HG03097 (cell line): ENCODE results near the gene OSGIN1.

ENCODE experiments used
- ATAC-seq: cut with Tn5 transposase; IDR thresholded peaks from one replicate; pipeline ENCODE4 v1.9.1; 2021; ENCODE audit not compliant: unreplicated experiment, low FRiP score

OSGIN1 gene

DNA sequence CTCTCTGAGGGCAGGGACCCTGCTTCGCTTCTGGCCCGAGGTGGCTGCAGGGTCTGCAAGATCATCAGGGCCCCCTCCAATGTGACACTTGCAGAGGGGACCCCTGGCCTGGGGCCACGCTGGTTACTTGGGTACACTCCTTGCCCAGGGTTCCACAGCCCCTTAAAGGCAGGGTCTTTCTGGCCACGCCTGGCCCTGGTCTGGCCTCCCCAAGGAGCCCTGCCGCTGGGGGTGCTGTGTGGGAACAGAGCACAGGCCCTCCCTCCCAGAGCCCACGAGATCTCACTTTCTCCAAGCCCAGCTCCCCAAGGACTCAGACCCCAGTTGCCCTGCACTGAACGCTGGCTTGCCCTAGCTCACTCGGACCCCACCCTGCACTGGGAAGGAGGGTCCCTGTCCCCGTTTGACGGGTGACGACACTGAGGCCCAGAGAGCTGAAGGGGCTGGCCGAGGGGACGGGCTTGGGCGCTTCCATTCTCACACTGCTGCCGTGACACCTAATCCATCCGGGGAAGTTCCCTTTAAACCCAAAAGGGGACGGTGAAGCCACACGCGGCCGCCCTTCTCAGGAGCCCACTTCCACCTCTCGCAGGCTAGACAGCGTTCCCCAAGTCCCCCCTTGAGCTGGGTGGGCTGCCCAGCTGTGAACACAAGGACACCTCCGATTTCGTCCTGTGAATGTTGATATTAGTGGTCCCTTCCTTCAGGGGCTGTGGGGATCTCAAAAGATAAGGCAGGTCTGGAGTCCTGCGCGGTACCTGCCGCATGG, 26.9 kb upstream of the OSGIN1 start:
- ATAC-seq, result no peak

DNA sequence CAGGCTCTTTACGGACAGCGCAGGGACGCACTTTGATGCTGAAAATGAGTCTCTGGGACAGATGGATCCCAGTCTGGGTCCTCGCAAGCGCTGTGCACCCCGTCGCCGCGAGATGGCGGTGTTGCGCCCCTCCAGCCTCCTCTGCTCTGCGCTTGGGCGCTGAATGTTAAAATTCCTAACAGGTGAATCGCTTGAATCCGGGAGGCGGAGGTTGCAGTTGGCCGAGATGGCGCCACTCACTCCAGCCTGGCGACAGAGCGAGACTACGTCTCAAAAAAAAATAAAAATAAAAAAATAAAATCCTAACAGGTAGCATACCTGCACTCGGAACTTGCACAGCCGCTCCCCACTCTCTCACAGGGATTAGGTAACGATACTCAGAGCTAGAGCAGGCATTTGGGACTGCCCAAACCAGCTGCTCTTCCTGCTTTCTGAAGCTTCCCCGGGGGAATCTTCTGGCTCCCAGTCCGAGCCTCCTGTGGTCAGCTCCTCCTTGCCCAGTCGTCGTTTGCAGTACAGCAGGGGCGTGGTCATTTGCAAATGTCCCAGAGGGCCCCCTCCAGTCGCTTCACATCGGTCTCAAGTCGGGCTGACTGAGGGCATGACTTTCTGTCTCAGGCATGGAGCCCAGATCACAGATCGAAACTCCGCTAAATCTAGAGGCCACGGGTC, 26.2 kb upstream of the OSGIN1 start:
- no peak for ATAC-seq

DNA sequence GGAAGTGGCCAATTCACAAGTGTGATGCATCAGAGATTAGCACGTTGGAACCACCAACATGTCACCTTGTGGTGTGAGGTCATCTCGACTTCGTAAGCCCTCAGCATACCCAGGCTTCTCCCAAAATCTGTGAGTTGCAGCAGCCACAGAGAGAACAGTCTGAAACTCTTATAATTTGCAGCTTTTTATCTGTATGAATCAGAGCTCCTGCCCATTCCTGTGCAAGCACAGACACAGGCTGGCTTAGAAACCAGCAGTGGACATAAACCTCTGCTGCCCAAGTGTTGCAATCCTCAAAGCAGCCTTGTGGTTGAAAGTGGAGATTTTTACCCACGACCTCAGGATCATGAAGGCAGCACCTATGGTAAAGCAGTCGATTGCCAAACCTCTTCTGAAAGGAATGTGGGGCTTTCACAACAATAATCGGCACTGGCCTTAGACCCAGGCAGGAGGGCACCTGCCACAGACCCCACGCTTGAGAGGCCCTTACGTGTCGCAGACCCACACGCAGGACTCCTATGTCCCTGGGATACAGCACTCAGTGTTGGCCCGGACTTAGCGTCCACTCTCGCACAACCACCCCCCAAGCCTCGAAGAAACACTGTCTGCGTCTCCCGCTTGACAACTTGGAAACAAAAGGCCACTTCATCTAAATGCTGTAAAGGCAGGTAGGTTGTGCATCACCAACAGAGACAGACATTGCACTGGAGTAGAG, 24.5 kb upstream of the OSGIN1 start:
- ATAC-seq, result no peak

DNA sequence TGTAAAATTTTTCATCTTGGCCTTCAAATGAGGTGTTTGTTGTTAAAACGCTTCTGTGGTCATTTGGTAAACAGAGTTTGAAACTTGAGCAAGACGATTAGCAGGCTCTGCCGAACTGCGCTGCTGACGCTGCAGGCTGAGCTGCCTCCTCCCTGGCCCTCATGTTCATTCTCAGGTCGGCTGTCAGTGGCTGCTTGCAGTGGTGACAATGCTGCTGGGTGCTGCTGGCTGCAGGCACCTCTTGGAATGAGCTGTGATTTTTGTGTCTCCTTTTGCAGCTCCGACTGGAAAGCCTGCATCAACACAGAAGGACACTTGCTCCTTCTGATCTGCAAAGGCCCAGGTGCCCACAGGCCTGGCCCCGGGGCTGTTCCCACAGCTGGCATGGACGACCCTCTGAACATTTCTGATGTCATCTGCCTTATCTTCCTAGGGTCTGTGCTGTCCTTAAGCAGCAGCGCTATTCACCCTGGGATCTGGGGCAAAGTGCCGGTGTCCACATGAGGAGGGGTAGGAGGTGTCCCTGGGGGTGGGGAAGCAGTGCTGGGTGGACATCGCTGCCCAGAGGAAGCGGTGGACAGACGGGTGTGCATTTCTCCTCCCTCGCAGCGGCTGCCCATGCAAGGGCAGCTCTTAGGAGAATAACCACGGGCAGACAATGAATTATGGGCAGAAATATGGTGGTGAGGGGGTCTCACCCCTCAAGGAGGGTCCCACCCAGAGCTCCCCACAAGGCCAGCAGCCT, 23.1 kb upstream of the OSGIN1 start:
- ATAC-seq, result no peak

DNA sequence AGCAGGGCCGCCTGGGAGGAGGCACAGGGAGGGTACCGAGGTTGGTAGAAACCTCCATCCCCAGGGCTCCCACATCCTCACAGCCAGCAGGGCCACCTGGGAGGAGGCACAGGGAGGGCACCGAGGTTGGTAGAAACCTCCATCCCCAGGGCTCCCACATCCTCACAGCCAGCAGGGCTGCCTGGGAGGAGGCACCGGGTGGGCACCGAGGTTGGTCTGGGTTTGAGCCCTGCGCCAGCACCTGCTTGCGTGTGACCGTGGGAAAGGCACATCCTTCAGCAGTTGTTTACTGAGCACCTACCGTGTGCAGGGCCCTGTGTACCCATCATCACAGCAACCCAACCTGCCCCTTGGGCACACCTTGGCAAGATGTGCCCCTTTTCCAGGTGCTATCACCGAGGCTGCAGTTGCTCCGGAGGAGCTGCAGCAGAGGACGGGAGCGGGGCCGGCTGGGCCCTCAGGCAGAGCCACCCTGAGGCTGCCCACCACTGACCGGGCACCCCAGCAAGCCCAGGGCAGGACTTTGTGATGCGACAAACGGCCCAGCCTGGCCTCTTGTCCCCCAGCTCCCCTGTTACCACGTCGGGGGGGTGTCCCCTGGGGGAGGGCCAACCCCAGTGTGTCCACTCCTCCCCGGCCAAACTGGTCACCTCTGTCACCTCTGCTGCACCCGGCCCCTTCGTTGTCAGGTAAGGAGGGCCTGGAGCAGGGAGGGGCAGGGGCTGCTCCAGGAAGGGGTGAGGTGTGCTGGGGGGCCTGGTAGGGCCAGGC, 22.1 kb upstream of the OSGIN1 start:
- ATAC-seq, result no peak

DNA sequence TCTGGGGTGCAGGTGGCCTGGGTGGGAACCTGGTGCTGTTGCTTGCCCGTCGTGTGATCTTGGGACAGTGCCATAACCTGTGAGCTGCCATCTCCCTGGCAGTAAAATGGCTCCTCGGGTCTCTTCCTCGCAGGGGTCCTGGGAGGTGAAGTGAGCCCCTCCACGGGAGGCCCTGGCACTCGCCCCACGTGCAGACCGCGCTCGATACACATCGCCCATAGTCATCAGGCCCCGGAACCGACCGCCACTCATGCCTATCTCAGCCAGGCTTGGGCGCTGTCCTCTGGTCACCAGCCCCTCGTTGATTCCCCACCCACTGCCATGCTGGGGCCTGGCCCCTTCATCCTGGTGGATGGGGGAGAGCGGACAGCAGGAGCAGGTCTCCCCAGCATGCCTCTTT, 21.5 kb upstream of the OSGIN1 start:
- no peak for ATAC-seq

DNA sequence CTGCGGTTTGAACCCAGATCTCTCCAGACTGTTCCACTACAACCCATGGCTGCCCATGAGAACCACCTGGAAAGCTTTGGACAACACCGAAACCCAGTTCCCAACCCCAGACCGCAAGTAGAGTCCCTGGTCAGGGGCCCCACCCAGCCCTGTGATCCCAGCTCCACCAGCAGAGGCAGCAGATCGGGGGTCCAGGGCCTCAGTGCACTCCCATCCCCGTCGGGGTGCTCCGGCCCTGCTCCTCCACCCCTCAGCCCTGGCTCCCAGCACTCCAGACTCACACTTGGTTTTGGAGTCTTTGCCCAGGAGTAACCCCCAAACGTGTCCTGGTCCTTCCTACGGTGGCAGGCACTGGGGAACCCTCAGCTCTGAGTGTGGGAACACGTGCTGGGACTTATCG, 20.7 kb upstream of the OSGIN1 start:
- ATAC-seq, result no peak

DNA sequence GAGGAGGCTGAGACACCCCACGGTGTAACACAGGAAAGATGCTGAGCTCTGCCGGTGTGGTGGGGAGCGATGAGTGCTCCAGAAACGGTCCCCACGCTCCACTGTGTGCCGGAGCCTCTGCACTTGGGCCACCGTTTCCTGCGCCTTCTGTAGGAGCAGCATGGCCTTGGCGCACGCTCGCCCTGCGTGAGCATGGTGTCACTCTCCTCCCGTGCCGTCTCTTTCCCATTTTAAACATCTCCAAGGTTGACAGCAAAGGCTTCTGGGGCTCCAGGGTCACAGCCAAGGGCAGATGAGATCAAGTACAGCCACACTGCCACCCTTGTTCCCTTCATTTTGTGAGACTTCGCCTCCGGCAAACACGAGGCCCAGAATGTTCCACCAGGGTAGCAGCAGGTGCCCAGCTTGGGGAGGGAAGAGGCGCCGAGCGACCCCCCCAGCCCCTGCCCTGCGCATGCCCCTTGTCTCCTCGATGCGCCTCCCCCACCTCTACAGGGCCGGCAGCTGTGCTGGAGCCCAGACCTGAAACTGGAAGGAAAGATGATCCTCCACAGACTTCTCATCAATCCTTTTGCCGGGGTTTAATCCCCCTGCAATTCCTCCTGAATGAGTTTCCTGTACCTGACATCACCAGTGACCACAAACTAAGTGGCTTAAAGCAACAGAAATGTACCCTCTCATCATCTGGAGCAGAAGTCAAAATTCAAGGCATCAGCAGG, 19.9 kb upstream of the OSGIN1 start:
- ATAC-seq, result no peak

DNA sequence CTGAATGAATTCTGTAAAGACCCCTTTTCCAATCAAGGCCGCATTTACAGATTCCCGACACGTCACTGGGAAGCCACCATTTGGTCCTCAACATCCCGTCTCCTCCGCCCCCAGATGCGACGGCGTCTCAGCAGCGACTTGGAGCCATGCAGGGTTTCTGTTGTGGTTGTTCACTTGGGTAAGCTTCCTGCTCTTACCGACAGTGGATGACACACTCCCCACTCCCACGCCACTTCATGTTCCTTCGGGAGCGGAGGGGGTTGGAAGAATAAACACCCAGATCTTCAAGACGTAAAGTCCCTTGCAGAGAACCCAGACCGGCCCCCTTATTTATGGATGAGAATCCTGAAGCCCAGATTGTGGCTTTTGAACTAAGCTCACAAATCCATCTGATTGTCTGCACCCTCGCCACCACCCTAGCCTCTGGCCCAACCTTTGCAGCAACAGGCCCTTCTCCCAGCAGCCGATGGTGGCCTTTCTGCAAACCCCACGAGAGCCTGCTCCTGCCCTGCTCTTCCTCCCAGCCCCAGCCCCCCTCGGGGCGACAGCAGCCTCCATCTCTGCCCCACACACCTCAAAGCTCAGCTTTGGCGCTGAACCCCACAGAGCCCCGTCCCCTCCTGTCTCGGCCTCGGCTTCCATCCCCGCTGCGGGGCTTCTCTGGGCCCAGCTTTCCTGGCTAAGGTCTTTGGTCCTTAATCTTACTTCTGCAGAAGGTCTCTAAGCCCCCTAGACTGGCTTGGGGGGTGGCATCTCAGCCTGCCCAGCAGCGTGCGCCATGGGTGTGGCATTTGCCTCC, 19.0 kb upstream of the OSGIN1 start:
- no peak for ATAC-seq

DNA sequence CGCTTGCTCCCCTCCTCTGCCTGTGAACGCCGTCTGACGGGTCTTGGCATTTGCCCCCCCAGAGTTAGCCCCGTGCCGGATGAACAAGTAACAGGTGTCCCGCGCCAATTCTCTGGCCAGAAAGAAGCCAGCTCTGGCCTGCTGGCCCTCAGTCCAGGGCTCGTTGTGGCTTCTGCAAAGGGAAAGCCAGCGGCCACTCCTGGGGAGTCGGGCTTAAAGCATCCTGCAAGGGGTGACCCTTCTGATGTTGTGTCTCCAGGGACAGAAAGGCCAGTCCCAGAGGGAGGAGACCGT, 18.4 kb upstream of the OSGIN1 start:
- no peak for ATAC-seq

DNA sequence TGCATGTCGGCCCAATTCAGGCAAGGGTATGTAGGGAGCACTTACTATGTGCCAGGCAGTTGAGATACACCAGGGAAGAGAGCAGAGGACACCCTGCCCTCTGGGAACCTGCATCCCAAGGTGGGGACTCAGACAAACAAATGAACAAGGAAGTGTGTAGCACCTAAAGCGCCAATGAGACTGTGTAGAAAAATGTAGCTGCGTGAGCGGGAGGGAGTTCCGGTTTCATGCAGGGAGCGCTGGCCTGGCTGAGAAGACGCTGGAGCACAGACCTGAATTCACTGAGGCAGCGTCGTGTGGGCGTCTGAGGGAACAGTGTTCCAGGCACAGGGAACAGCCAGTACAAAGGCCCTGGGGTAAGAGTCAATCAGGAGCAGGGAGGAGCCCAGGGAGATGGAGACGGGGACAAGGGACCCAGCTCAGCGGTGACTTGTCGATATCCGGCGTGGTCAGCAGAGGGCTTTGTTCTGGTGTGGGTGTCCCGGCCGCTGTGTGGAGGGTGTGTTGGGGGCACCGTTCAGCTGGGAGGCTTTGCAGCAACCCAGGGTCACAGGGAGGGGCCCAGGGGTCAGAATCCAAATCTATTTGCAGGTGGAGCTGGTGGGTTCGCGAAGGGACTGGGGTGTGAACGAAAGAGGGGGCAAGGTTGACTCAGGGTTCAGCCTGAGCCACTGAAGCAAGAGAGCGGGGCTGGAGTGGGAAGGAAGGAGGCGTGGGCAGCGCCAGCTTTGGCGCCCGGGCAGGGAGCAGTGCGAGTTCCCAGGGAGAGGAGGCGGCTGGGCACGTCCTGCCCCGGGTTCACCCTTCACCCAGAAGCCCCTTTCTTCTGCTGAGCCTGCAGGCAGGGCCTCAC, 17.8 kb upstream of the OSGIN1 start:
- ATAC-seq, result no peak

DNA sequence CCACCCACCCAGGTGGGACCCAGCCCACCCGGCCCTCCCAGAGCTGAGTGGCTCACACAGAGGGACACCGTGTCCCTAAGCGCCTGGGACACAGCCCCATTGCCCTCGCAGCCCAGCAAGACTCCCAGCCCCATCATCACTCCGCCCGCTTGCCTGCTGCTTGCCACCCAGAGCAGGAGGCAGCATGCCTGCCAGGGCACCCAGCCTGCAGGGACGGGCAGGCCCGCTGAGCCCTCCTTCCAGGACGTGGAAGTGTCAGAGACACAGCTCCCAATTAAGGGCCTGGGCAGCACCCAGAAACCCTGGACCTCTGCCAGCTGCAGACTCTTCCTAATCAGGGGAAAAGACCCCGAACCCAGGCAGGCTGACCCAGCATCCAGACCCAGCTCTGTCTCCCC, 17.2 kb upstream of the OSGIN1 start:
- no peak for ATAC-seq

DNA sequence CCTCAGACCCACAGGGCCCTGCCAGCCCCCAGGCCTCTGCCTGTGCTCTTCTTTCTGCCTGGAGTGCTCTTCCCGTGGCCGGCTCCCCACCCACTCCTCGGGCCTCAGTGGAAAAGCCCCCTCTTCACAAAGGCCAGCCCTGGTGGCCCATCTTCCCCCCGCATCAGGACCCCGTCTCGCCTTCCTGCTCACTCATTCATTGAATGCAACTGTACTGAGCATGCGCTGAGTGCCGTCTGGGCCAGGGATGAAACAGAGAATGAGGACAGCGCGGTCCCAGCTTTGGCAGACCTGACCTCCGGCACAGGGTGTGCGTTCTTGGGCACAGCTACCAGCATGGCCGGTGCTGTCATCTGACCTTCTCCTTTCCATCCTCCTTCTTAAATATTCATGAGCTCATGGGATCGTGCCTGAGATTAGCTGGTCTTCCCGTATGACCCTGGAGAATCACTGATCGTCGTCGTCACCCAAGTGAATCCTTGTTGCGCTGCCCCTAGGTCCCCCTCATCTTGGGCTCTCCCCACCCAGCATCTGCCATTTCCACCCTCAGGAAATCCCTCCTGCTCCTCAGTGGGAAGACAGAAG, 16.4 kb upstream of the OSGIN1 start:
- ATAC-seq, result no peak

DNA sequence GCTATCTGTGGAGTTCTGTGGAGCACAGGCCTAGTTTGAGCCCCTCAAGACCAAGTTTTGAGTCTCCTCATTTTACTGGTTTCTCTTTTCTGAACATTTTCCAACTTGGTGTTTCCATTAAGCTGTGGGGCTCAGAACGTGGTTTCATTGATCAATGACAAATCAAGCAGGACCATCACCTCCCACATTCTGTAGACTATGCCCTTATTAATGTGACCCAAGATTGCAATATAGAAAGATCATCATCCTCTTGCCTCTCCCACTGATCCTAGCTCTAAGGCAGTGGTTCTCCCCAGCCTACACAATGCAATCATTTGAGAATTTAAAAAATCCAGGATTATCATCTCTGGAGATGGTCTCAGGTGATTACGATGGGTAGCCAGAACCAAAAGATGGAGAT, 15.8 kb upstream of the OSGIN1 start:
- ATAC-seq, result no peak

DNA sequence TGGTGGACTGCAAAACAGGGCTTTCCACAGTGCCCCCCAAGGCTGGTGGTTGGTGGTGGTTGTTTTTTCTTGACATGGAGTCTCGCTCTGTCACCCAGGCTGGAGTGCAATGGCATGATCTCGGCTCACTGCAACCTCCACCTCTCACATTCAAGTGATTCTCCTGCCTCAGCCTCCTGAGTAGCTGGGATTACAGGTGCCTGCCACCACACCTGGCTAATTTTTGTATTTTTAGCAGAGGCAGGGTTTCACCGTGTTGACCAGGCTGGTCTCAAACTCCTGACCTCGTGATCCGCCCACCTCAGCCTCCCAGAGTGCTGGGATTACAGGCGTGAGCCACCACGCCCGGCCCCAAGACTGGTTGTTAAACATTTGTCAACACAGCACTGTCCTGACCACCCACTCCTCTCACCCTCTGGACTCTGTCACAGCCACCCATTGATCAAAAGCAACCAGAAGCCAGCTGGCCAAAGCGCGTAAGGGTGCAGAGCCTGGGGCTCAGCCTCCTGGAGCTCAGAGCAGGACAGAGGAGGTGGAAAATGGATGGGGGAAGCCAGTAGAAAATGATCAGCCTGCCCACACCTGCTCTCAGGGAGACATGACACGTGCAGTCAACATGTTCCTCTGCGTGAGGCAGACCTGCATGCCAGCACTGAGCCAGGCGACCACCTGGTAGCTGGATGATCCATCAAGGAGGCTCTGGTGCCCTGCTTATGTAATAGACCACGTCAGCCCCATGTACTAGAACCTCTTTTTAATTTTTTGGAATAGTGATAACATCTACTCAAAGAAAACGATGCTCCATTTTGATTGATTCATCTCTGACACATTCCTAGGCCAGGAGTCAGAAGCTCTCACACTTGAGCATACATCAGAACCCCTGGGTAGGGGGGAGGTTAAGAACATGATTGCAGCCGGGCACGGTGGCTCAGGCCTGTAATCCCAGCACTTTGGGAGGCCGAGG, 14.8 kb upstream of the OSGIN1 start:
- no peak for ATAC-seq

DNA sequence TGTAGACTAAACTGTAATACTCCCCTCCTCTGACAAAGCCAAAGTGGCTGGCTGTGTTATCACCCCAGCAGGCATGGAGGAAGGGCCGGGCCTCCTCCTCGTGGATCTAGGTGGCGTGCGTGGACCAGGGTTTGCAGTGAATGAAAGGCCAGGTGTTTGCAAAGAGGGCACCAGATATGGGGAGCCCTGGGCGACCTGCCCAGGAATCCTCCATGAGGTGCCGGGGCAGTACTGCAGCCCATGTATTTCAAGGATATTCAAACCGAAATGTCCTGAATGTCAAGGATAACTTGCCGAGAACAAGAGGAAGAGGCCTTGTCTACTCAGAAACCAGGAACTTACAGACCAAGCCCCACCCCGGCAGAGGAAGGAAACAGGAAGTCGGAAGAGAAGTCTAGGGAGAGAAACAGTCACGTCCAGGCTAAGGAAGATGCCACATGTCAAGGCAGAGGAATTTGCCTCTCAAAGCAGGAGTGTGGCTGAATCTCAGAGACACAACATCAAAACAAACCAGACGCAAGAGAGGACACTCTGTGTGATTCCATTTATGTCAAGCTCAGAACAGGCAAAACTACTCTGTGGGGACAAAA, 13.7 kb upstream of the OSGIN1 start:
- no peak for ATAC-seq
